ENCODE data around the gene IFI35. TPM values are rescaled to one million over a fixed set of nuclear protein-coding genes. Genes with fewer than 3 reads are reported as not detected.
"Not testable (repeated sequence)": the region's sequence is repeated elsewhere in the genome, so short reads cannot be mapped to it uniquely, and the experiment has no call there.

The IFI35 gene
- total RNA-seq, 1 experiment from 2014 or later: 6.3 TPM

DNA sequence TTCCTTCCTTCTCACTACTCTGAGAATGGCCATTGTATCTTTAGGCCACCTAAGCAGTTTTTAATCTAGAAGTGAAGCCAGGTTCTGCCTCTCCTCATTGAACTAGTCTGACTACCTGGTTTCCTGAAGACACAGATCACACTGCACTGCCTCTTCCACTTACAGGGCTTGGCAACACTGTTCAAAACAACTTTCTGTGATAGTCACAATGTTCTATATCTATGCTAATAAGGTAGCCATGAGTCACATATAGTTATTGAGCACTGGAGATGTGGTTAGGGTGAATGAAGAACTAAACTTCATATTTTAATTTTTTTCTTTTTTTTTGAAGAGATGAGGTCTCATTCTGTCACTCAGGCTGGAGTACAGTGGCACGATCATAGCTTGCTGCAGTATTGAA lies 45.4 kb downstream of the IFI35 start:
- no peaks in the 10 kb centered on the region for H3K4me1 Mint-ChIP-seq (ENCODE audit: insufficient read depth, unreplicated experiment)

DNA sequence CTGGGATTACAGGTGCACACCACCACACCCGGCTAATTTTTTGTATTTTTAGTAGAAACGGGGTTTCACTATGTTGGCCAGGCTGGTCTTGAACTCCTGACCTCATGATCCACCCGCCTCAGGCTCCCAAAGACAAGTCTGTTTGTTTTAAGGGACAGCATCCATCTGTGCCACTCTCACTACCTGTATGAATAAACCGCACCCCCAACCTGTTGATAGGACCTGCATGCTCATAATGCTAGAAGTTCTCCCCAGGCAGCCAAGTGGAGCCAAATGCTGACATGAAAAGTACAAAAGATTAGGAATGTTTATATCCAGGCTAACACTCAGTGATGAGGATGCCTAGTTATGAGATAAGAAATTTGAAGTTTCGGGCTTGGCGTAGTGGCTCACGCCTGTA lies 46.4 kb downstream of the IFI35 start:
- peaks cover 59% of the 10 kb centered on the region for H3K36me3 Mint-ChIP-seq (ENCODE audit: insufficient read depth, unreplicated experiment)
- H3K4me3 Mint-ChIP-seq (ENCODE audit: unreplicated experiment); H3K27me3 Mint-ChIP-seq (ENCODE audit: insufficient read depth, unreplicated experiment); DNase-seq (ENCODE audit: unreplicated experiment); H3K27ac Mint-ChIP-seq (ENCODE audit: low read depth, unreplicated experiment); H3K9me3 Mint-ChIP-seq (ENCODE audit: unreplicated experiment); intact Hi-C loops (cut with micrococcal nuclease); H3K4me1 Mint-ChIP-seq (ENCODE audit: insufficient read depth, unreplicated experiment); BruUV-seq (replicated peaks); POLR2A ChIA-PET: not testable (repeated sequence)
- CTCF ChIA-PET: interaction anchor here (0.7 kb wide), 1 partner anchor 425 kb away, joined by 3 read pairs; no protein-coding TSS in a partner anchor

More for the DNA sequence above, 45.4 kb downstream of the IFI35 start:
- TF ChIP-seq, protein P1, sequence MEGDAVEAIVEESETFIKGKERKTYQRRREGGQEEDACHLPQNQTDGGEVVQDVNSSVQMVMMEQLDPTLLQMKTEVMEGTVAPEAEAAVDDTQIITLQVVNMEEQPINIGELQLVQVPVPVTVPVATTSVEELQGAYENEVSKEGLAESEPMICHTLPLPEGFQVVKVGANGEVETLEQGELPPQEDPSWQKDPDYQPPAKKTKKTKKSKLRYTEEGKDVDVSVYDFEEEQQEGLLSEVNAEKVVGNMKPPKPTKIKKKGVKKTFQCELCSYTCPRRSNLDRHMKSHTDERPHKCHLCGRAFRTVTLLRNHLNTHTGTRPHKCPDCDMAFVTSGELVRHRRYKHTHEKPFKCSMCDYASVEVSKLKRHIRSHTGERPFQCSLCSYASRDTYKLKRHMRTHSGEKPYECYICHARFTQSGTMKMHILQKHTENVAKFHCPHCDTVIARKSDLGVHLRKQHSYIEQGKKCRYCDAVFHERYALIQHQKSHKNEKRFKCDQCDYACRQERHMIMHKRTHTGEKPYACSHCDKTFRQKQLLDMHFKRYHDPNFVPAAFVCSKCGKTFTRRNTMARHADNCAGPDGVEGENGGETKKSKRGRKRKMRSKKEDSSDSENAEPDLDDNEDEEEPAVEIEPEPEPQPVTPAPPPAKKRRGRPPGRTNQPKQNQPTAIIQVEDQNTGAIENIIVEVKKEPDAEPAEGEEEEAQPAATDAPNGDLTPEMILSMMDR (IDR thresholded peaks at IDR 0.05; ENCODE audit: unreplicated experiment): no peak
- peaks cover 61% of the 10 kb centered on the region for H3K36me3 Mint-ChIP-seq (ENCODE audit: insufficient read depth, unreplicated experiment)
- no TSS peak for BruUV-seq (replicated peaks)
- POLR2A ChIA-PET: no interaction called here
- H3K9me3 Mint-ChIP-seq (ENCODE audit: unreplicated experiment): no peaks in the 10 kb centered on the region
- no peaks in the 10 kb centered on the region for H3K27me3 Mint-ChIP-seq (ENCODE audit: insufficient read depth, unreplicated experiment)
- no peak overlapping the region for H3K4me3 Mint-ChIP-seq (ENCODE audit: unreplicated experiment)
- no peak overlapping the region for H3K27ac Mint-ChIP-seq (ENCODE audit: low read depth, unreplicated experiment)
- no peak for DNase-seq (ENCODE audit: unreplicated experiment)
- CTCF ChIA-PET: no interaction called here
- intact Hi-C loops (cut with micrococcal nuclease): no loop called here

DNA sequence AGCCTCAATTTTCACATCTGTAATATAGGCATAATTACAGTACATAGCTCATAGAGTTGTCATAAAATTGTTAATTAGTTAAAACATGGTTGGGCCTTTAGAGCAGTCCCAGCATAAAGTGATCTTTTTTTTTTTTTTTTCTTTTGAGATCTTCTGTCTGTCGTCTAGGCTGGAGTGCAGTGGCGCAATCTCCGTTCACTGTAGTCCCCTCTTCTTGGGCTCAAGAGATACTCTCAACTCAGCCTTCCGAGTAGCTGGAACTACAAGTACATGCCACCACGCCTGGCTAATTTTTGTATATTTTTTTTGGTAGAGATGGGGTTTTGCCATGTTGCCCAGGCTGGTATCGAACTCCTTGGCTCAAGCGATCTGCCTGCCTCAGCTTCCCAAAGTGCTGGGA lies 49.5 kb downstream of the IFI35 start:
- no peaks in the 10 kb centered on the region for H3K4me1 Mint-ChIP-seq (ENCODE audit: insufficient read depth, unreplicated experiment)
- no peak for DNase-seq (ENCODE audit: unreplicated experiment)
- H3K4me3 Mint-ChIP-seq (ENCODE audit: unreplicated experiment): no peak overlapping the region
- ChIA-PET POLR2A (no interaction called here), CTCF (interaction anchor here (0.6 to 1.2 kb wide), 4 partner anchors 10 to 296 kb away, joined by 3 to 7 read pairs (median 4); no protein-coding TSS in a partner anchor)
- peaks cover 35% of the 10 kb centered on the region for H3K36me3 Mint-ChIP-seq (ENCODE audit: insufficient read depth, unreplicated experiment)
- intact Hi-C loops (cut with micrococcal nuclease): no loop called here
- no peaks in the 10 kb centered on the region for H3K27me3 Mint-ChIP-seq (ENCODE audit: insufficient read depth, unreplicated experiment)
- no peak overlapping the region for H3K27ac Mint-ChIP-seq (ENCODE audit: low read depth, unreplicated experiment)
- TF ChIP-seq, protein P1 (IDR thresholded peaks at IDR 0.05; ENCODE audit: unreplicated experiment): no peak
- H3K9me3 Mint-ChIP-seq (ENCODE audit: unreplicated experiment): no peaks in the 10 kb centered on the region
- no TSS peak for BruUV-seq (replicated peaks)

DNA sequence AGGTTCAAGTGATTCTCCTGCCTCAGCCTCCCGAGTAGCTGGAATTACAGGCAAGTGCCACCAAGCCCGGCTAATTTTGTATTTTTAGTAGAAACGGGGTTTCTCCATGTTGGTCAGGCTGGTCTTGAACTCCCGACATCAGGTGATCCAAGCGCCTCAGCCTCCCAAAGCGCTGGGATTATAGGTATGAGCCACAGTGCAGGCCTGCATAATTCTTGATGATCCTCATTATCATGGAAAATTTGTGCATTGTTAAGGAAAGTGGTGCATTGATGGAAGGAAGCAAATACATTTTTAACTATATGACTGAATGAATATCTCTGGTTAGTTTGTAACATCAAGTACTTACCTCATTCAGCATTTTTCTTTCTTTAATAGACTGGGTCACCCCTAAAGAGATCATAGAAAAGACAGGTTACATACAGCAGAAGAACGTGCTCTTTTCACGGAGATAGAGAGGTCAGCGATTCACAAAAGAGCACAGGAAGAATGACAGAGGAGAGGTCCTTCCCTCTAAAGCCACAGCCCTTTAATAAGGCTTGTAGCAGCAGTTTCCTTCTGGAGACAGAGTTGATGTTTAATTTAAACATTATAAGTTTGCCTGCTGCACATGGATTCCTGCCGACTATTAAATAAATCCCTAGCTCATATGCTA lies 56.5 kb downstream of the IFI35 start:
- ChIA-PET POLR2A (interaction anchor here (0.6 kb wide), 1 partner anchor 44 kb away, joined by 3 read pairs; no protein-coding TSS in a partner anchor), CTCF (no interaction called here)
- no peaks in the 10 kb centered on the region for H3K4me1 Mint-ChIP-seq (ENCODE audit: insufficient read depth, unreplicated experiment)
- H3K27me3 Mint-ChIP-seq (ENCODE audit: insufficient read depth, unreplicated experiment): no peaks in the 10 kb centered on the region
- DNase-seq (ENCODE audit: unreplicated experiment): no peak
- TF ChIP-seq, protein P1 (IDR thresholded peaks at IDR 0.05; ENCODE audit: unreplicated experiment): no peak
- H3K27ac Mint-ChIP-seq (ENCODE audit: low read depth, unreplicated experiment): peak overlapping the region; percentile 36
- H3K9me3 Mint-ChIP-seq (ENCODE audit: unreplicated experiment): no peaks in the 10 kb centered on the region
- intact Hi-C loops (cut with micrococcal nuclease): no loop called here
- peaks cover 47% of the 10 kb centered on the region for H3K36me3 Mint-ChIP-seq (ENCODE audit: insufficient read depth, unreplicated experiment)
- no peak overlapping the region for H3K4me3 Mint-ChIP-seq (ENCODE audit: unreplicated experiment)
- BruUV-seq (replicated peaks): no TSS peak

Other genes starting within 250 kb of the IFI35 start
- gene RAMP2, start 245.6 kb upstream of the IFI35 start, total RNA-seq (2022): not detected in 2 replicates
- 84.3 and 96.0 TPM in 2 replicates for gene VPS25, start 233.3 kb upstream of the IFI35 start, total RNA-seq (2022)
- gene WNK4, start 226.2 kb upstream of the IFI35 start, total RNA-seq (2022): 2.3 and 5.4 TPM in 2 replicates
- 41.0 and 52.7 TPM in 2 replicates for gene COA3, start 208.1 kb upstream of the IFI35 start, total RNA-seq (2022)
- gene CNTD1, start 207.9 kb upstream of the IFI35 start, total RNA-seq (2022): not detected in 2 replicates
- gene BECN1, start 182.5 kb upstream of the IFI35 start, total RNA-seq (2022): 78.8 and 81.5 TPM in 2 replicates
- gene PSME3, start 173.4 kb upstream of the IFI35 start, total RNA-seq (2022): 220 and 232 TPM in 2 replicates
- gene AOC2, start 162.2 kb upstream of the IFI35 start, total RNA-seq (2022): 2.6 and 2.9 TPM in 2 replicates
- gene AOC3, start 155.6 kb upstream of the IFI35 start, total RNA-seq (2022): 0.44 and 0.71 TPM in 2 replicates
- not detected in 2 replicates for gene G6PC1, start 106.0 kb upstream of the IFI35 start, total RNA-seq (2022)
- 48.9 and 79.9 TPM in 2 replicates for gene AARSD1, start 42.3 kb upstream of the IFI35 start, total RNA-seq (2022)
- 0.83 and 0.96 TPM in 2 replicates for gene PTGES3L, start 26.7 kb upstream of the IFI35 start, total RNA-seq (2022)
- gene RUNDC1, start 26.2 kb upstream of the IFI35 start, total RNA-seq (2022): 13.4 and 14.2 TPM in 2 replicates
- 970 and 1,226 TPM in 2 replicates for gene RPL27, start 8.4 kb upstream of the IFI35 start, total RNA-seq (2022)
- 61.0 and 105 TPM in 2 replicates for gene VAT1, start 15.6 kb downstream of the IFI35 start, total RNA-seq (2022)
- 0.16 TPM in 1 of 2 replicates, not detected in the other for gene RND2, start 18.4 kb downstream of the IFI35 start, total RNA-seq (2022)
- gene BRCA1, start 118.6 kb downstream of the IFI35 start, total RNA-seq (2022): 12.4 and 18.1 TPM in 2 replicates
- gene NBR1, start 164.4 kb downstream of the IFI35 start, total RNA-seq (2022): 105 and 106 TPM in 2 replicates
- gene TMEM106A, start 205.1 kb downstream of the IFI35 start, total RNA-seq (2022): 2.1 and 2.2 TPM in 2 replicates
- gene CCDC200, start 221.8 kb downstream of the IFI35 start, total RNA-seq (2022): not detected in 2 replicates
- 4,245 and 4,277 TPM in 2 replicates for gene RNU2-1, start 227.2 kb downstream of the IFI35 start, total RNA-seq (2022)